H1 (cell line): Measurements from ENCODE around the gene TEX44.

Source experiments
- CTCF ChIP-seq, 3 experiments: IDR thresholded peaks; 1 replicate in 2 of 3; 2 replicates in 1 of 3; pipeline versions ENCODE4 v1.5.1 to v1.6.1; 2011; ENCODE audit warnings: low read length in 3 of 3, mild to moderate bottlenecking in 3 of 3, inconsistent platforms in 2 of 3, low read depth in 1 of 3, moderate library complexity in 1 of 3; ENCODE audit not compliant: insufficient read depth in 1 of 3; ENCODE audit errors: control extremely low read depth in 1 of 3
- EGR1 ChIP-seq: IDR thresholded peaks from 2 replicates; pipeline ENCODE4 v1.6.1; 2011; ENCODE audit warnings: low read depth, low read length, borderline replicate concordance
- EZH2 ChIP-seq: fragments of 200-600 bp; sonication (generic); IDR thresholded peaks from 2 replicates; pipeline ENCODE4 v1.7.1; 2012; ENCODE audit warnings: low read depth, mild to moderate bottlenecking, moderate library complexity, low read length, inconsistent platforms; ENCODE audit not compliant: severe bottlenecking
- GABPA ChIP-seq: IDR thresholded peaks from 2 replicates; pipeline ENCODE4 v1.6.1; 2011; ENCODE audit warnings: mild to moderate bottlenecking, low read length, moderate library complexity, borderline replicate concordance; ENCODE audit not compliant: insufficient read depth
- POLR2AphosphoS5 ChIP-seq: IDR thresholded peaks from 2 replicates; pipeline ENCODE4 v1.6.1; 2011; ENCODE audit warnings: low read depth, low read length
- SIN3A ChIP-seq, 2 experiments: IDR thresholded peaks in 1 of 2; conservative IDR thresholded peaks in 1 of 2; 2 replicates each; pipeline ENCODE4 v1.6.1; 2011 to 2012; ENCODE audit warnings: low read length in 2 of 2, improper control_type of control experiment in 1 of 2, low read depth in 1 of 2, mild to moderate bottlenecking in 1 of 2
- SIX5 ChIP-seq: IDR thresholded peaks from 2 replicates; pipeline ENCODE4 v1.6.1; 2011; ENCODE audit warnings: mild to moderate bottlenecking, low read depth, low read length
- SP4 ChIP-seq: IDR thresholded peaks from 2 replicates; pipeline ENCODE4 v1.6.1; 2012; ENCODE audit warnings: low read length, inconsistent platforms
- TF ChIP-seq, protein P1 (sequence below): IDR thresholded peaks from 2 replicates; pipeline ENCODE4 v1.6.1; 2011; ENCODE audit warnings: low read depth, mild to moderate bottlenecking, low read length; ENCODE audit not compliant: insufficient read depth

DNA sequence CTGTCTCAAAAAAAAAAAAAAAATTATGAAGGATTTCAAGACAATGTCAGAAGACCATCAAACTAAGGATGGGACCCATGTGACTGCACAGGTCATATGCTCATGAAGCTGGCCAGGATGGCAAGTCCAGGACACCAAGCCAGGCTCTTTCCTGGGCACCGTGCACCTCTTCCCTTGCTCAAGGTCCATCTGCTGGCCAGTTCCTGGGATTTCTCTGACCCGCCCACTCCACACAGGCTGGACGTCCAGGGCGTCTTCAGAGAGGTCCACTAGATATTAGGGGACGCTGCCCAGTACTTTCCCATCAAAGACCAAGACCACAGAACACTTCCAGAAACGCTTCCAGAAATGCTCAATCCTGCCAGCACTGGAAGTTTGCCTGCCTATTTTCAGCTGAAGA is 14.3 kb downstream of the TEX44 start:
- TF ChIP-seq CTCF (IDR thresholded peaks at IDR 0.05; ENCODE audit: control extremely low read depth in 1 of 3, insufficient read depth in 1 of 3, low read depth in 1 of 3, low read length in 3 of 3) (no peak), GABPA (no peak), SP4 (no peak), POLR2AphosphoS5 (no peak), EZH2 (no peak), EGR1 (no peak), SIX5 (no peak), SIN3A (conservative IDR thresholded peaks at IDR 0.05 in 1 of 2, IDR thresholded peaks at IDR 0.05 in 1 of 2; ENCODE audit: low read depth in 1 of 2, low read length in 2 of 2) (no peak)
- TF ChIP-seq, protein P1, sequence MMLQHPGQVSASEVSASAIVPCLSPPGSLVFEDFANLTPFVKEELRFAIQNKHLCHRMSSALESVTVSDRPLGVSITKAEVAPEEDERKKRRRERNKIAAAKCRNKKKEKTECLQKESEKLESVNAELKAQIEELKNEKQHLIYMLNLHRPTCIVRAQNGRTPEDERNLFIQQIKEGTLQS: no peak
